Activated CD8-positive, alpha-beta T cell treated with anti-CD3 and anti-CD28 coated beads for 36 hours (primary cell): ENCODE measurements around the gene CACNA1F. TPM values are rescaled to one million over a fixed set of nuclear protein-coding genes. Genes with fewer than 3 reads are reported as not detected.
A peak's percentile ranks its signal among the peaks of the same experiment; 100 is the strongest.

Source experiments
- ATAC-seq: fragments of 200-7000 bp; cut with Tn5 transposase; one replicate; pipeline ENCODE4 v1.10.0; 2021; ENCODE audit warnings: mild to moderate bottlenecking, moderate library complexity
- CTCF ChIA-PET: fragments of 350-600 bp; sonication (Branson Sonifier 250); formaldehyde crosslinking; loops from one replicate; lab custom pipeline; 2021; ENCODE audit warnings: antibody characterized with exemption; lab: Charles Lee
- POLR2A ChIA-PET: fragments of 350-600 bp; sonication (Branson Sonifier 250); formaldehyde crosslinking; loops from one replicate; lab custom pipeline; 2021; ENCODE audit warnings: antibody characterized with exemption; lab: Charles Lee
- DNase-seq: peaks from one replicate; pipeline ENCODE4 v3.0.0-alpha.2; 2020
- H3K27ac Mint-ChIP-seq: one replicate; pipeline ENCODE4 v1.8.0; 2021; ENCODE audit warnings: mild to moderate bottlenecking, mixed read lengths
- H3K27me3 Mint-ChIP-seq: one replicate; pipeline ENCODE4 v1.8.0; 2021; ENCODE audit warnings: mixed read lengths
- H3K36me3 Mint-ChIP-seq: one replicate; pipeline ENCODE4 v1.8.0; 2021; ENCODE audit warnings: low read depth, mixed read lengths
- H3K4me1 Mint-ChIP-seq: one replicate; pipeline ENCODE4 v1.8.0; 2021; ENCODE audit warnings: low read depth, mixed read lengths
- H3K4me3 Mint-ChIP-seq: one replicate; pipeline ENCODE4 v1.8.0; 2021; ENCODE audit warnings: mild to moderate bottlenecking, moderate library complexity, mixed read lengths
- H3K9me3 Mint-ChIP-seq: one replicate; pipeline ENCODE4 v1.8.0; 2021; ENCODE audit warnings: mixed read lengths
- CTCF ChIP-seq: fragments of 200-600 bp; IDR thresholded peaks from one replicate; pipeline ENCODE4 v1.8.0; 2022; ENCODE audit warnings: antibody characterized with exemption, mild to moderate bottlenecking
- intact Hi-C: fragments of 100-400 bp; cut with micrococcal nuclease; formaldehyde crosslinking; loops from one replicate; pipeline ENCODE4 v1.10.0; 2022
- total RNA-seq, 2 experiments: library from RNA; stranded (reverse); gene quantifications; one replicate each; pipeline ENCODE4 v1.2.3, GENCODE V29; 2021

Gene CACNA1F
- total RNA-seq, 2 experiments from 2014 or later, result 0.90 to 1.1 TPM

GRCh38 chrX:49260221-49260985 lies 27.3 kb upstream of the CACNA1F start:
- Mint-ChIP-seq H3K4me3 (peak overlapping the region; percentile 18), H3K9me3 (no peaks in the 10 kb centered on the region), H3K27me3 (no peaks in the 10 kb centered on the region), H3K4me1 (peaks cover 65% of the 10 kb centered on the region), H3K36me3 (peaks cover 20% of the 10 kb centered on the region), H3K27ac (no peak overlapping the region)
- intact Hi-C loops, result no loop called here
- no peak for DNase-seq
- ChIA-PET POLR2A (interaction anchor here (0.6 to 2.2 kb wide), 3 partner anchors 9 to 46 kb away, joined by 3 to 5 read pairs (median 5); no protein-coding TSS in a partner anchor), CTCF (no interaction called here)
- ATAC-seq, result no peak
- TF ChIP-seq CTCF, result no peak

DNA sequence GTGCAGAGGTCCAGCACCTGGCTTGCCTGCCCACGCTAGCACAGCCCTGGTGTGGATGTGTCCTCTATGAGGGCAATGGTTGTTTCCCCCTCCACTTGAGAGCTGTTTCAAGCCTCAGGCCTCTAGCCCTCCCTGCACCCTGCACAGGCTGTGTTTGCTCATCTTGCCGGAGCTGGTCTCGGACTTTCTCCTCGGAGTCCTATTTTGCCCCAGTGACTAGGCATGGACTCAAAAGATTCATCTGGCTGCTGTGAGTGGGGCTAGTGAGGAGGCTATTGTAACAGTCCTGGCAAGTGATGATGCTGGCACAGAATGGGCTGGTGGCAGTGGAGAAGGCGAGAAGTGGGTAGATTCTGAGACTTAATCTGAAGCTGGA lies 25.6 kb upstream of the CACNA1F start:
- H3K4me1 Mint-ChIP-seq, result peaks cover 50% of the 10 kb centered on the region
- ATAC-seq (no peak), DNase-seq (no peak)
- H3K9me3 Mint-ChIP-seq, result no peaks in the 10 kb centered on the region
- H3K4me3 Mint-ChIP-seq, result peak overlapping the region; percentile 11
- ChIA-PET CTCF (interaction anchor here (1.8 kb wide), 1 partner anchor 66 kb away, joined by 4 read pairs; no protein-coding TSS in a partner anchor), POLR2A (interaction anchor here (1.2 to 1.5 kb wide), 2 partner anchors 9 to 10 kb away, joined by 5 to 8 read pairs; no protein-coding TSS in a partner anchor)
- no peak for TF ChIP-seq CTCF
- no peaks in the 10 kb centered on the region for H3K27me3 Mint-ChIP-seq
- H3K27ac Mint-ChIP-seq, result no peak overlapping the region
- intact Hi-C loops, result no loop called here
- peaks cover 17% of the 10 kb centered on the region for H3K36me3 Mint-ChIP-seq

- TF ChIP-seq CTCF, result no peak
- ATAC-seq (peak; percentile 47), DNase-seq (peak; percentile 56)
- Mint-ChIP-seq H3K4me1 (peaks cover 48% of the 10 kb centered on the region), H3K36me3 (peaks cover 17% of the 10 kb centered on the region), H3K27ac (peak overlapping the region; percentile 52), H3K4me3 (peak overlapping the region; percentile 29), H3K27me3 (no peaks in the 10 kb centered on the region), H3K9me3 (no peaks in the 10 kb centered on the region)
- ChIA-PET POLR2A (interaction anchor here (1.2 to 1.5 kb wide), 2 partner anchors 9 to 10 kb away, joined by 5 to 8 read pairs; no protein-coding TSS in a partner anchor), CTCF (interaction anchor here (1.8 kb wide), 1 partner anchor 65 kb away, joined by 4 read pairs; no protein-coding TSS in a partner anchor)
- intact Hi-C loops, result no loop called here
Measured at GRCh38 chrX:49257846-49258748, 25.0 kb upstream of the CACNA1F start.

GRCh38 chrX:49257074-49257790 lies 24.1 kb upstream of the CACNA1F start:
- Mint-ChIP-seq H3K27me3 (no peaks in the 10 kb centered on the region), H3K4me1 (peaks cover 39% of the 10 kb centered on the region), H3K4me3 (peak overlapping the region; percentile 29), H3K27ac (peak overlapping the region; percentile 52), H3K9me3 (no peaks in the 10 kb centered on the region), H3K36me3 (peaks cover 15% of the 10 kb centered on the region)
- DNase-seq, result peak; percentile 30
- peak; percentile 59 for ATAC-seq
- CTCF ChIA-PET, result no interaction called here
- TF ChIP-seq CTCF, result no peak
- intact Hi-C loops, result no loop called here
- POLR2A ChIA-PET, result interaction anchor here (0.8 to 1.2 kb wide), 4 partner anchors 9 to 55 kb away, joined by 3 to 7 read pairs (median 5); partner anchors contain the start of gene PPP1R3F
